Subcutaneous adipose tissue (tissue), 4 donors: ENCODE results near the gene FLYWCH1. TPM values are rescaled to one million over a fixed set of nuclear protein-coding genes. Genes with fewer than 3 reads are reported as not detected.

ENCODE experiments used
- total RNA-seq, 4 donors: library from RNA; depleted of rRNA; stranded (reverse); fragments of >200 nt; gene quantifications; one replicate each; pipeline ENCODE4 v1.1.0, GENCODE V29; 2016
- TF ChIP-seq, protein P1 (sequence below): fragments of 450-650 bp; IDR thresholded peaks from one replicate; pipeline ENCODE4 v1.5.1; 2016; ENCODE audit warnings: low read depth, mild to moderate bottlenecking, control low read depth, antibody characterized with exemption, moderate library complexity

The FLYWCH1 gene
- total RNA-seq, 4 donors from 2014 or later = 11.6 to 62.9 (median 18.7) TPM

GRCh38 chr16:2884041-2884451 lies 27.7 kb upstream of the FLYWCH1 start:
- TF ChIP-seq, protein P1, sequence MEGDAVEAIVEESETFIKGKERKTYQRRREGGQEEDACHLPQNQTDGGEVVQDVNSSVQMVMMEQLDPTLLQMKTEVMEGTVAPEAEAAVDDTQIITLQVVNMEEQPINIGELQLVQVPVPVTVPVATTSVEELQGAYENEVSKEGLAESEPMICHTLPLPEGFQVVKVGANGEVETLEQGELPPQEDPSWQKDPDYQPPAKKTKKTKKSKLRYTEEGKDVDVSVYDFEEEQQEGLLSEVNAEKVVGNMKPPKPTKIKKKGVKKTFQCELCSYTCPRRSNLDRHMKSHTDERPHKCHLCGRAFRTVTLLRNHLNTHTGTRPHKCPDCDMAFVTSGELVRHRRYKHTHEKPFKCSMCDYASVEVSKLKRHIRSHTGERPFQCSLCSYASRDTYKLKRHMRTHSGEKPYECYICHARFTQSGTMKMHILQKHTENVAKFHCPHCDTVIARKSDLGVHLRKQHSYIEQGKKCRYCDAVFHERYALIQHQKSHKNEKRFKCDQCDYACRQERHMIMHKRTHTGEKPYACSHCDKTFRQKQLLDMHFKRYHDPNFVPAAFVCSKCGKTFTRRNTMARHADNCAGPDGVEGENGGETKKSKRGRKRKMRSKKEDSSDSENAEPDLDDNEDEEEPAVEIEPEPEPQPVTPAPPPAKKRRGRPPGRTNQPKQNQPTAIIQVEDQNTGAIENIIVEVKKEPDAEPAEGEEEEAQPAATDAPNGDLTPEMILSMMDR = no peak

DNA sequence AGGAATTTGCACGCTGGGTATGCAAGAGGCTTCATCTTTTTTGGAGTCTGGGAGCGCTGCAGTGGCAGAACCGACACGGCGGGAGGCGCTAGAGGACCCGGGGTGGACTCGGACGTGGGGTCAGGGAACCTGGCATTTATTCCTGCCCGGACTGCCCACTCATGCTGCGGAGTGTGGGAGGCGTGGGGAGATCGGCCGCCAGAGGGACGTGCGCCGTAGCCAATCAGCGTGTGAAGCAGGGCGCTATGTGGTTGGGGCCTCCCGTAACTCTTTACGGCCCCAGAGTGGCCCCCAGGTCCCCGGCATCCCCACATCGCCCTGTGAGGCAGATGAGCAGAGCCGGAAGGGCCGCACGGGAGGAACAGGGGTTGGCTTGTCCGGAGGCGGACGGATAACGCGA lies 17.5 kb upstream of the FLYWCH1 start:
- TF ChIP-seq, protein P1 = no peak

- TF ChIP-seq, protein P1 = no peak
These were observed 15.9 kb upstream of the FLYWCH1 start for GRCh38 chr16:2895813-2896212.

DNA sequence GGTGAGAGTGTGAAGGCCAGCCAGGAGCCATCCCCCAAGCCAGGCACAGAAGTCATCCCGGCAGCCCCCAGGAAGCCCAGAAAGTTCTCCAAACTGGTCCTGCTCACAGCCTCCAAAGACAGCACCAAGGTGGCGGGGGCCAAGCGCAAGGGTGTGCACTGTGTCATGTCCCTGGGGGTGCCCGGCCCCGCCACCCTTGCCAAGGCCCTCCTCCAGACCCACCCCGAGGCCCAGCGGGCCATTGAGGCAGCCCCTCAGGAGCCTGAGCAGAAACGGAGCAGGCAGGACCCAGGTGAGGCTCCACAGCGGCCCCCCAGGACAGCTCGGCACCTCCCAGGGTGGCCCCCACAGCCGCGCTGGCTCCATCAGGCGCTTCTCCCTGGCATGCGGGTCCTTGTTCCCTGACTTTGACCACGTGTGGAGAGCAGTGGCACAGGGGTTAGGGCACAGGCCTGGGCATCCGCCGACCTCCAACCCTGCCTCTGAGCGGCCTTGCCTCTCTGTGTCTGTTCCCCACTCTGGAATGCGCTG lies 15.2 kb upstream of the FLYWCH1 start:
- TF ChIP-seq, protein P1 = no peak

- TF ChIP-seq, protein P1 = no peak
These were observed 14.6 kb upstream of the FLYWCH1 start for GRCh38 chr16:2897110-2897509.

DNA sequence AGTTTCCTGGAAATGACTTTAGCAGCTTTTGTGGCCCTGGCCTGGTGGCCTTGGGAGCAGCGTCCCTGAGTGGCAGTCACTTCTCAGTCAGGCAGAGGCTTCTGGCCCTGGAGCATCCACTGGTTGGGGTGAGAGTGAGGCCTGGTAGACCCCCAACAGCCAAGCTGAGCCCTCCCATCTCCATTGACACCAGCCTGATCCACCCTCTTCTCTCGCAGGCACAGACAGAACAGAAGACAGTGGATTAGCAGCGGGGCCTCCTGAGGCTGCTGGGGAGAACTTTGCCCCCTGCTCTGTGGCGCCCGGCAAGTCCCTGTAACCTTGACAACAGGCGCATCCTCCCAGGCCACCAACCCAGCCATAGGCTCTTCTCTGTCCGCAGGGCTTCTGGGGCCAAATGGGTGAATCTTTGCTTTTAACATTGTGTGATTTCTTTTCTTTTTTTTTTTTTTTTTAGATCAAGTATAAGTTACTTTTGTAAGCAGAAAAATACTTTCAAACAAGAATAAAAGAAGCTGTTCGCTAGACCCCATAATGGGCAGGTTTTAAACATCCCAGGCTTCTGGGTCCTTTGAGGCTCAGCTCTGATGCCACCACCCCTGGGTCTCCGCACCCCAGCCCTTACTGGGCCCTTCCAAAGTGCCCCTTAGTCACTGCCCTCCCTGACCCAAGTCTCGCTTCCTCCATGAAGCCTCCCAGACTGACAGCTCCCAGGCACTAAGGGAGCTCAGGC lies 12.7 kb upstream of the FLYWCH1 start:
- TF ChIP-seq, protein P1 = no peak

DNA sequence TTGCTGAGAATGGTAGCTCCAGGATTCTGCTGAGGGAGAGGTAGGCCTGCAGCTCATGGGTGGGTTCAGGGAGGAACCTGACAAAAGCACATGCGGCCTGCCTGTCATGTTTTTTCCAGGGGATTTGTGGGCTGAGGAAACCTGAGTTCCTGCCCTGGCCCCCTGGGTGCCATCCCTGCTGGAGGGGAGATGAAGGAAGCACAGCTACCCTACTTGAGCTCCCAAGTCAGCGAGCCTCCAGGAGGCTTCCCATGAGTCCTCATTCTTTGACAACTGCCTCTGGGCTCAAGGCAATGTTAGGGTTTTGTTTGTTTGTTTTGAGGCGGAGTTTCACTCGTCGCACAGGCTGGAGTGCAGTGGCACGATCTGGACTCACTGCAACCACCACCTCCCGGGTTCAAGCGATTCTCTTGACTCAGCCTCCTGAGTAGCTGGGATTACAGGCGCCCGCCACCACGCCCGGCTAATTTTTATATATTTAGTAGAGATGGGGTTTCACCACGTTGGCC lies 12.1 kb upstream of the FLYWCH1 start:
- TF ChIP-seq, protein P1 = no peak
